ENCODE results near the gene FAM161B.

Gene FAM161B

GRCh38 chr14:73977896-73978295 lies 28.0 kb upstream of the FAM161B start:
- ChIA-PET POLR2A (no interaction called here), CTCF (interaction anchor here (0.6 to 0.7 kb wide), 2 partner anchors 19 to 467 kb away, joined by 3 to 4 read pairs; no protein-coding TSS in a partner anchor)
- no peaks in the 10 kb centered on the region for H3K9me3 ChIP-seq (ENCODE audit: control insufficient read depth, insufficient read depth, low read depth, low read length)
- peaks cover 0 to 8% of the 10 kb centered on the region in 2 experiments; a peak in 2 of 3 replicates for H3K36me3 ChIP-seq (ENCODE audit: control insufficient read depth in 2 of 2, insufficient read depth in 1 of 2, low read length in 2 of 2)
- TF ChIP-seq ZNF776 (tag by site-specific recombination; IDR thresholded peaks at IDR 0.05; ENCODE audit: borderline replicate concordance), result no peak
- no peak for TF ChIP-seq HOXD13 (CRISPR knock-in tag; IDR thresholded peaks at IDR 0.05; ENCODE audit: borderline replicate concordance)
- TF ChIP-seq ZNF23 (tag by site-specific recombination; IDR thresholded peaks at IDR 0.05; ENCODE audit: borderline replicate concordance), result no peak
- H3K27ac ChIP-seq (ENCODE audit: extremely low read depth, low read depth, low read length), result no peak overlapping the region
- H3K4me1 ChIP-seq (ENCODE audit: control insufficient read depth, insufficient read depth, low read length), result peaks cover 8% of the 10 kb centered on the region; the same call in 1 of the 2 replicates
- H3K4me3 ChIP-seq (ENCODE audit: low read depth, low read length), result no peak overlapping the region

DNA sequence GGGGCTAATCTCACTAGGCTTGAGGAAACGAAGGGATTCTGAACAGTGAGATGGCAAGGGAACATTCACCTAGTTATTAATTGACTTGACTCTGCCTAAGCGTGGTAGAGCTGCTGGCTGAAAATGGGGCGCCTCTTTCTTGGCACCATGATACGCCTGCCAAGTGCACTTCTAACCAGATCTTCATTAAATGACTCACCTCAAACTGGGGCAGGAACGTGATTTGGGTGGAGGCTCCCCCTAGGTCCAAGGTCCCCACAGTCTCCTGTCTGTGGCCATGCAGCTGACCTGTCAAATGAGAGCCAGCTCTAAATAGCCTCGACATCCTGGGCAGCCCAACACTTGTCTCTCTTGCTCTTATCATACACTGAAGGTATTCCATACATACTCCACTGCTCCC lies 26.2 kb upstream of the FAM161B start:
- H3K36me3 ChIP-seq (ENCODE audit: control insufficient read depth in 2 of 2, insufficient read depth in 1 of 2, low read length in 2 of 2), result peaks cover 0 to 12% of the 10 kb centered on the region in 2 experiments; a peak in 2 of 3 replicates
- no peak for TF ChIP-seq ZNF529 (tag by site-specific recombination; IDR thresholded peaks at IDR 0.05; ENCODE audit: insufficient replicate concordance)
- no peak for TF ChIP-seq RBAK (tag by site-specific recombination; IDR thresholded peaks at IDR 0.05)
- no peak for TF ChIP-seq OSR2 (tag by site-specific recombination; IDR thresholded peaks at IDR 0.05)
- no peak for TF ChIP-seq ZNF175 (tag by site-specific recombination; IDR thresholded peaks at IDR 0.05)
- TF ChIP-seq, protein P1, sequence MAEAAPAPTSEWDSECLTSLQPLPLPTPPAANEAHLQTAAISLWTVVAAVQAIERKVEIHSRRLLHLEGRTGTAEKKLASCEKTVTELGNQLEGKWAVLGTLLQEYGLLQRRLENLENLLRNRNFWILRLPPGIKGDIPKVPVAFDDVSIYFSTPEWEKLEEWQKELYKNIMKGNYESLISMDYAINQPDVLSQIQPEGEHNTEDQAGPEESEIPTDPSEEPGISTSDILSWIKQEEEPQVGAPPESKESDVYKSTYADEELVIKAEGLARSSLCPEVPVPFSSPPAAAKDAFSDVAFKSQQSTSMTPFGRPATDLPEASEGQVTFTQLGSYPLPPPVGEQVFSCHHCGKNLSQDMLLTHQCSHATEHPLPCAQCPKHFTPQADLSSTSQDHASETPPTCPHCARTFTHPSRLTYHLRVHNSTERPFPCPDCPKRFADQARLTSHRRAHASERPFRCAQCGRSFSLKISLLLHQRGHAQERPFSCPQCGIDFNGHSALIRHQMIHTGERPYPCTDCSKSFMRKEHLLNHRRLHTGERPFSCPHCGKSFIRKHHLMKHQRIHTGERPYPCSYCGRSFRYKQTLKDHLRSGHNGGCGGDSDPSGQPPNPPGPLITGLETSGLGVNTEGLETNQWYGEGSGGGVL (tag by site-specific recombination; IDR thresholded peaks at IDR 0.05), result no peak
- TF ChIP-seq KLF10 (tag by site-specific recombination; IDR thresholded peaks at IDR 0.05), result no peak
- no peak for TF ChIP-seq ZNF677 (tag by site-specific recombination; IDR thresholded peaks at IDR 0.05)
- TF ChIP-seq TCF7L2 (IDR thresholded peaks at IDR 0.05; ENCODE audit: borderline replicate concordance, low read depth, low read length), result no peak
- peaks cover 8% of the 10 kb centered on the region; the same call in 1 of the 2 replicates for H3K4me1 ChIP-seq (ENCODE audit: control insufficient read depth, insufficient read depth, low read length)
- no peaks in the 10 kb centered on the region for H3K9me3 ChIP-seq (ENCODE audit: control insufficient read depth, insufficient read depth, low read depth, low read length)
- H3K27ac ChIP-seq (ENCODE audit: extremely low read depth, low read depth, low read length), result no peak overlapping the region
- ChIA-PET CTCF (no interaction called here), POLR2A (no interaction called here)
- no peak overlapping the region for H3K4me3 ChIP-seq (ENCODE audit: low read depth, low read length)

- ChIA-PET CTCF (interaction anchor here (0.6 to 0.9 kb wide), 2 partner anchors 16 to 147 kb away, joined by 3 read pairs; no protein-coding TSS in a partner anchor), POLR2A (interaction anchor here (0.6 kb wide), 1 partner anchor 22 kb away, joined by 4 read pairs; no protein-coding TSS in a partner anchor)
- Histone ChIP-seq H3K27ac (ENCODE audit: extremely low read depth, low read depth, low read length) (no peak overlapping the region), H3K36me3 (ENCODE audit: control insufficient read depth in 2 of 2, insufficient read depth in 1 of 2, low read length in 2 of 2) (peaks cover 4 to 24% of the 10 kb centered on the region in 2 experiments; a peak in 2 of 3 replicates), H3K4me1 (ENCODE audit: control insufficient read depth, insufficient read depth, low read length) (peaks cover 8% of the 10 kb centered on the region; the same call in 1 of the 2 replicates), H3K9me3 (ENCODE audit: control insufficient read depth, insufficient read depth, low read depth, low read length) (no peaks in the 10 kb centered on the region), H3K4me3 (ENCODE audit: low read depth, low read length) (no peak overlapping the region)
- TF ChIP-seq WT1 (tag by site-specific recombination; IDR thresholded peaks at IDR 0.05), result no peak
- no peak for TF ChIP-seq ZNF610 (tag by site-specific recombination; IDR thresholded peaks at IDR 0.05; ENCODE audit: borderline replicate concordance)
- TF ChIP-seq ZBTB1 (tag by site-specific recombination; IDR thresholded peaks at IDR 0.05), result no peak
- TF ChIP-seq, protein P2, sequence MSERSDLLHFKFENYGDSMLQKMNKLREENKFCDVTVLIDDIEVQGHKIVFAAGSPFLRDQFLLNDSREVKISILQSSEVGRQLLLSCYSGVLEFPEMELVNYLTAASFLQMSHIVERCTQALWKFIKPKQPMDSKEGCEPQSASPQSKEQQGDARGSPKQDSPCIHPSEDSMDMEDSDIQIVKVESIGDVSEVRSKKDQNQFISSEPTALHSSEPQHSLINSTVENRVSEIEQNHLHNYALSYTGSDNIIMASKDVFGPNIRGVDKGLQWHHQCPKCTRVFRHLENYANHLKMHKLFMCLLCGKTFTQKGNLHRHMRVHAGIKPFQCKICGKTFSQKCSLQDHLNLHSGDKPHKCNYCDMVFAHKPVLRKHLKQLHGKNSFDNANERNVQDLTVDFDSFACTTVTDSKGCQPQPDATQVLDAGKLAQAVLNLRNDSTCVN (tag by site-specific recombination; optimal IDR thresholded peaks at IDR 0.05), result no peak
- TF ChIP-seq ZNF112 (tag by site-specific recombination; IDR thresholded peaks at IDR 0.05), result no peak
- no peak for TF ChIP-seq ZSCAN4 (tag by site-specific recombination; IDR thresholded peaks at IDR 0.05)
- TF ChIP-seq SP3 (tag by site-specific recombination; IDR thresholded peaks at IDR 0.05), result no peak
- TF ChIP-seq PRDM10 (tag by site-specific recombination; IDR thresholded peaks at IDR 0.05), result no peak
- TF ChIP-seq, protein P3, sequence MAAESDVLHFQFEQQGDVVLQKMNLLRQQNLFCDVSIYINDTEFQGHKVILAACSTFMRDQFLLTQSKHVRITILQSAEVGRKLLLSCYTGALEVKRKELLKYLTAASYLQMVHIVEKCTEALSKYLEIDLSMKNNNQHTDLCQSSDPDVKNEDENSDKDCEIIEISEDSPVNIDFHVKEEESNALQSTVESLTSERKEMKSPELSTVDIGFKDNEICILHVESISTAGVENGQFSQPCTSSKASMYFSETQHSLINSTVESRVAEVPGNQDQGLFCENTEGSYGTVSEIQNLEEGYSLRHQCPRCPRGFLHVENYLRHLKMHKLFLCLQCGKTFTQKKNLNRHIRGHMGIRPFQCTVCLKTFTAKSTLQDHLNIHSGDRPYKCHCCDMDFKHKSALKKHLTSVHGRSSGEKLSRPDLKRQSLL (tag by site-specific recombination; IDR thresholded peaks at IDR 0.05), result no peak
- no peak for TF ChIP-seq ZNF292 (tag by site-specific recombination; IDR thresholded peaks at IDR 0.05; ENCODE audit: borderline replicate concordance, low read depth)
- TF ChIP-seq ZNF423 (tag by site-specific recombination; IDR thresholded peaks at IDR 0.05), result no peak
- TF ChIP-seq ZNF350 (tag by site-specific recombination; IDR thresholded peaks at IDR 0.05), result no peak
Observed at GRCh38 chr14:73973497-73973896, 23.6 kb upstream of the FAM161B start.
